GM06990 (cell line): ENCODE measurements around the gene SH3PXD2A.

Source experiments
- DNase-seq: peaks from one replicate; pipeline ENCODE4 v3.0.0-alpha.2; 2011; ENCODE audit not compliant: insufficient read length; ENCODE audit errors: extremely low read depth
- H3K27me3 ChIP-seq: replicated peaks from 2 replicates; pipeline ENCODE4 v1.6.0; 2011; ENCODE audit warnings: low read length; ENCODE audit not compliant: control insufficient read depth, insufficient read depth
- H3K36me3 ChIP-seq: 2 replicates; pipeline ENCODE4 v1.5.1; 2011; ENCODE audit warnings: low read length; ENCODE audit not compliant: control insufficient read depth, insufficient read depth
- H3K4me3 ChIP-seq: replicated peaks from 2 replicates; pipeline ENCODE4 v1.5.1; 2011; ENCODE audit warnings: low read depth, mild to moderate bottlenecking, control low read depth, low read length
- CTCF ChIP-seq: IDR thresholded peaks from 2 replicates; pipeline ENCODE4 v1.5.1; 2011; ENCODE audit warnings: low read length, control low read depth, mild to moderate bottlenecking, inconsistent platforms; ENCODE audit not compliant: insufficient read depth, poor library complexity, severe bottlenecking

SH3PXD2A gene

DNA sequence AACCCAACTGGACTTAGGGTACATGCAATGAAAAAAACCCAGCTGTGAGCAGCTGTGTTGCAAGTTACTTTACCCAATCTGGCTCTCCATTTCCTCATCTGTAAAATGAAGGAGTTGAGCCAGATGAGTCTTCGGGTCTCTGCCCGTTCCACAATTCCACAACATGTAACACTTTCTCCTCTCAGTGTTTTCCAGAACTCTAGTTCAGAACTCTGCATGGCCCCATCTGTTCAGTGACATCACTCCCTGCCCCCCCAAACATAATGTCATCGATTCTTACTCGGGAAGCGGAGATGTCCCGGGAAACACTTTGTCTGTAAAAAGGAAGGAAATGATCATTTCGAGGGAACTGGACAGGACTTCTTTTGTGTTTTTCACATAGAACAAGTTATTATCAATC, 2.5 kb downstream of the SH3PXD2A start:
- Histone ChIP-seq H3K4me3 (no peak overlapping the region), H3K36me3 (no peaks in the 10 kb centered on the region), H3K27me3 (peaks cover 10% of the 10 kb centered on the region)
- no peak for TF ChIP-seq CTCF
- DNase-seq, result no peak

- Histone ChIP-seq H3K36me3 (no peaks in the 10 kb centered on the region), H3K27me3 (peaks cover 10% of the 10 kb centered on the region), H3K4me3 (no peak overlapping the region)
- no peak for DNase-seq
- no peak for TF ChIP-seq CTCF
Measured at GRCh38 chr10:103852189-103852711, 3.1 kb downstream of the SH3PXD2A start.

GRCh38 chr10:103851261-103851660, 4.1 kb downstream of the SH3PXD2A start:
- no peak overlapping the region for H3K4me3 ChIP-seq
- no peak for TF ChIP-seq CTCF
- no peaks in the 10 kb centered on the region for H3K36me3 ChIP-seq
- H3K27me3 ChIP-seq, result peaks cover 9% of the 10 kb centered on the region
- no peak for DNase-seq

GRCh38 chr10:103850572-103850895, 4.8 kb downstream of the SH3PXD2A start:
- no peak overlapping the region for H3K4me3 ChIP-seq
- H3K27me3 ChIP-seq, result peaks cover 4% of the 10 kb centered on the region
- no peaks in the 10 kb centered on the region for H3K36me3 ChIP-seq
- no peak for DNase-seq
- no peak for TF ChIP-seq CTCF

DNA sequence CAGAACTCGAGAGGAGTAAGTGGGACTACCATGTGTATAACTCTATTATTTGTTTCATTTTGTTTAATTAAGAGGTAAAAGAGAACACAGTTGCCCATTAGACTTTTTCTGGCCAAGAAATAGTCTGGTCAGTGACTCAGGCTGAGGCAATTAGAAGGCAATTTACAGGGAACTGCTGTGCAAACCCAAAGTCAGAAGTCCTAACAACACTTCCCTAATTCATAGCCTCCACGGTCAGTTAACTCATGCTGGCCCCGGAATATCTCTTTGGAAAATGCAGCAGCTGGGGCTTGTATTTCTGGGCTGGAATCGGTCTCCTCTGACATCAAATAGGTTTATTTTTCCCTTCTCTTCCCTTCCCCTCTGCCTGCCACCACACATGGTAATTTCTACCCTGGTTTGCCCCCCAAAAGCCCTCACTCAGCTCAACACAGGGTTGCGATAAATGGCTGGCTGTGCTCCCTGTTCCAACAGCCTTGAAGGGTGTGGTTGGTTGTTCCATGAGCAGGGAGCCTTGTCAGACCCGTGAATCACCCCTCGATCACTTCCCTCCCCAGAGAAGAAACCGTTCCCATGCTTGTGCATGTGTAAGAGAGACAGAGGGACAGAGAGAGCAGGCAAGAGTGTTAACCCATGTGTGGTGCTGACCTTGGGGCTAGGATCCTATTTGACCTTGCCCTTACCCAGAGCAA, 5.3 kb downstream of the SH3PXD2A start:
- no peak overlapping the region for H3K4me3 ChIP-seq
- DNase-seq, result no peak

More for the DNA sequence above, 5.3 kb downstream of the SH3PXD2A start:
- TF ChIP-seq CTCF, result no peak
- Histone ChIP-seq H3K36me3 (no peaks in the 10 kb centered on the region), H3K27me3 (peaks cover 4% of the 10 kb centered on the region)
